HL-60 (cell line): ENCODE measurements around the gene TRMT61B.

Experiments used
- GABPA ChIP-seq: IDR thresholded peaks from 2 replicates; pipeline ENCODE4 v1.6.1; 2012; ENCODE audit warnings: low read depth
- POLR2AphosphoS5 ChIP-seq: IDR thresholded peaks from 2 replicates; pipeline ENCODE4 v1.6.1; 2012; ENCODE audit warnings: low read depth
- SPI1 ChIP-seq: IDR thresholded peaks from 2 replicates; pipeline ENCODE4 v1.6.1; 2012; ENCODE audit warnings: low read depth, mild to moderate bottlenecking, borderline replicate concordance
- TF ChIP-seq, protein P1 (sequence below): IDR thresholded peaks from one replicate; pipeline ENCODE4 v1.5.1; 2011; ENCODE audit warnings: low read length, control low read depth, inconsistent platforms; ENCODE audit not compliant: insufficient read depth
- TF ChIP-seq, protein P2 (sequence below): IDR thresholded peaks from 2 replicates; pipeline ENCODE4 v1.6.1; 2012; ENCODE audit warnings: low read depth; ENCODE audit not compliant: insufficient replicate concordance

DNA sequence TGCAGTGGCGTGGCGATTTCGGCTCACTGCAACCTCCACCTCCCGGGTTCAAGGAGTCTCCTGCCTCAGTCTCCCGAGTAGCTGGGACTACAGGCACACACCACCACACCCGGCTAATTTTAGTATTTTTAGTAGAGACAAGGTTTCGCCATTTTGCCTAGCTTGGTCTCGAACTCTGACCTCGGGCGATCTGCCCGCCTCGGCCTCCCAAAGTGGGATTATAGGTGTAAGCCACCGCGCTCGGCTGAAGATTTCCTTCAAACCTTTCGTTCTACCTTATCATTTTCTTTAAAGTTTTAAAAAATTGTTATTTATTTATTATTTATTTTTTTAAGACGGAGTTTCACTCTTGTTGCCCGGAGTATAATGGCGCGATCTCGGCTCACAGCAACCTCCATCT is 23.4 kb upstream of the TRMT61B start:
- TF ChIP-seq, protein P1, sequence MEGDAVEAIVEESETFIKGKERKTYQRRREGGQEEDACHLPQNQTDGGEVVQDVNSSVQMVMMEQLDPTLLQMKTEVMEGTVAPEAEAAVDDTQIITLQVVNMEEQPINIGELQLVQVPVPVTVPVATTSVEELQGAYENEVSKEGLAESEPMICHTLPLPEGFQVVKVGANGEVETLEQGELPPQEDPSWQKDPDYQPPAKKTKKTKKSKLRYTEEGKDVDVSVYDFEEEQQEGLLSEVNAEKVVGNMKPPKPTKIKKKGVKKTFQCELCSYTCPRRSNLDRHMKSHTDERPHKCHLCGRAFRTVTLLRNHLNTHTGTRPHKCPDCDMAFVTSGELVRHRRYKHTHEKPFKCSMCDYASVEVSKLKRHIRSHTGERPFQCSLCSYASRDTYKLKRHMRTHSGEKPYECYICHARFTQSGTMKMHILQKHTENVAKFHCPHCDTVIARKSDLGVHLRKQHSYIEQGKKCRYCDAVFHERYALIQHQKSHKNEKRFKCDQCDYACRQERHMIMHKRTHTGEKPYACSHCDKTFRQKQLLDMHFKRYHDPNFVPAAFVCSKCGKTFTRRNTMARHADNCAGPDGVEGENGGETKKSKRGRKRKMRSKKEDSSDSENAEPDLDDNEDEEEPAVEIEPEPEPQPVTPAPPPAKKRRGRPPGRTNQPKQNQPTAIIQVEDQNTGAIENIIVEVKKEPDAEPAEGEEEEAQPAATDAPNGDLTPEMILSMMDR: no peak
- TF ChIP-seq POLR2AphosphoS5 (no peak), GABPA (no peak), SPI1 (no peak)
- TF ChIP-seq, protein P2, sequence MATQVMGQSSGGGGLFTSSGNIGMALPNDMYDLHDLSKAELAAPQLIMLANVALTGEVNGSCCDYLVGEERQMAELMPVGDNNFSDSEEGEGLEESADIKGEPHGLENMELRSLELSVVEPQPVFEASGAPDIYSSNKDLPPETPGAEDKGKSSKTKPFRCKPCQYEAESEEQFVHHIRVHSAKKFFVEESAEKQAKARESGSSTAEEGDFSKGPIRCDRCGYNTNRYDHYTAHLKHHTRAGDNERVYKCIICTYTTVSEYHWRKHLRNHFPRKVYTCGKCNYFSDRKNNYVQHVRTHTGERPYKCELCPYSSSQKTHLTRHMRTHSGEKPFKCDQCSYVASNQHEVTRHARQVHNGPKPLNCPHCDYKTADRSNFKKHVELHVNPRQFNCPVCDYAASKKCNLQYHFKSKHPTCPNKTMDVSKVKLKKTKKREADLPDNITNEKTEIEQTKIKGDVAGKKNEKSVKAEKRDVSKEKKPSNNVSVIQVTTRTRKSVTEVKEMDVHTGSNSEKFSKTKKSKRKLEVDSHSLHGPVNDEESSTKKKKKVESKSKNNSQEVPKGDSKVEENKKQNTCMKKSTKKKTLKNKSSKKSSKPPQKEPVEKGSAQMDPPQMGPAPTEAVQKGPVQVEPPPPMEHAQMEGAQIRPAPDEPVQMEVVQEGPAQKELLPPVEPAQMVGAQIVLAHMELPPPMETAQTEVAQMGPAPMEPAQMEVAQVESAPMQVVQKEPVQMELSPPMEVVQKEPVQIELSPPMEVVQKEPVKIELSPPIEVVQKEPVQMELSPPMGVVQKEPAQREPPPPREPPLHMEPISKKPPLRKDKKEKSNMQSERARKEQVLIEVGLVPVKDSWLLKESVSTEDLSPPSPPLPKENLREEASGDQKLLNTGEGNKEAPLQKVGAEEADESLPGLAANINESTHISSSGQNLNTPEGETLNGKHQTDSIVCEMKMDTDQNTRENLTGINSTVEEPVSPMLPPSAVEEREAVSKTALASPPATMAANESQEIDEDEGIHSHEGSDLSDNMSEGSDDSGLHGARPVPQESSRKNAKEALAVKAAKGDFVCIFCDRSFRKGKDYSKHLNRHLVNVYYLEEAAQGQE: no peak
